HG02763 (cell line): ENCODE results near the gene SERINC5.
"Not testable (repeated sequence)": the region's sequence is repeated elsewhere in the genome, so short reads cannot be mapped to it uniquely, and the experiment has no call there.

Experiments
- ATAC-seq: cut with Tn5 transposase; IDR thresholded peaks from one replicate; pipeline ENCODE4 v1.9.1; 2021; ENCODE audit warnings: mild to moderate bottlenecking, moderate library complexity; ENCODE audit not compliant: unreplicated experiment

SERINC5 gene

DNA sequence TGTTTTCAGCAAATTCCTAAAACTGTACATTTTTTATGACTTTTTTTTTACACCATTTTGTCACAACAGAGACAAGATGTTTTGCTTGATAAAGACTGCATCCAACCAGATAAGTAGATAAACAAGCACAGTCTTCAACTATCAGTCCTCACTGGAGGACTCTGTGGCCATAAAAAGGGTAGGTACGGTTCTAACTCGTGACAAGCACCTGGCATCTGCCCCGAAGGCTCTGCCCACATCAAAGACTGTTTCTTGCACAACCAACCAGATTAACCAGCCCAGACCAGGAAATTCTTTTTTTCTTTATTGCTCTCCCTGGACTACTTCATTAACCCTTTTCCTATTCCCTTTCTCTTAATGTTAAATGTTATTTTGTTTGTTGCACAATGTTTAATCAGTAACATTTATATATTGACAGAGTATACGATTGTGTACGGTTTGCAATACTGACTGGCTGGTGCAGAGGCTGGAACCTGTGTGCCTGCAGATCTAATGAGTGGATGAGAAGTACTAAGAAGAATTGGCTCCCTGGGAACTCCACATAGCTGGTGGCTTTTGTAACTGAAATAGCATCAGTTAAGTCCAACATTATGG is 74.1 kb downstream of the SERINC5 start:
- no peak for ATAC-seq

DNA sequence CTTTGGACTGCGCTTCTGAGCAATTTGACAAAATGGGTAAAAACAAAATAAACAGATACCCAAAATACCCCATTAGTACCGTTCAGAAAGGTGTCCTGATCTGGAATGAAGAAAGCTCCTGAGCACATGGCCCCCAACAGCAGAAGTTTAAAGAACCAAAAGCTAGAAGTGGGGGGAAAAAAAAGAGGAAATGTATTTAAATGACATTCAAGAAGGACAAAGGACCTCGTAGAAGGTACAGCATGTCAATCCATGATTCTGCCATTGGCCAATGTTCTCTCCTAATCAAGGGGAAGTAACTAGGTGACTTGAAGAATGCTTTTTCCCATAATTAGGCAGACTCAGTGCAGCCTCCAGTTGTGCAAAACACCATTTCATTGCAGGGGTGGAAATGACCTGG is 78.6 kb downstream of the SERINC5 start:
- no peak for ATAC-seq

DNA sequence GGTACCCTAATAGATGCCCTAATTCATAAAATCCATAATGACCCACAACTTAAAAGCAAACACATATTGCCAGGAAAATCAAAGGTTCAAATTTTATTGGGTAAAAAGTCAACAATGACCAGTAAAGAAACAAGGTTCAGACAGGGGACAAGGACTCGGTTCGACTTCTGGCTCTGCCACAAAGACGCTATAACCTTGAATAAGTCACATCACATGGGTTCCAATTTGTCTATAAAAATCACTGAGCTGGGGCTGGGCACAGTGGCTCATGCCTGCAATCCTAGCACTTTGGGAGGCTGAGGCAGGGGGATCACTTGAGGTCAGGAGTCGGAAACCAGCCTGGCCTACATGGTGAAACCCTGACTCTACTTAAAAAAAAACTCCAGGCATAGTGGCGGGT is 80.5 kb downstream of the SERINC5 start:
- ATAC-seq = no peak

DNA sequence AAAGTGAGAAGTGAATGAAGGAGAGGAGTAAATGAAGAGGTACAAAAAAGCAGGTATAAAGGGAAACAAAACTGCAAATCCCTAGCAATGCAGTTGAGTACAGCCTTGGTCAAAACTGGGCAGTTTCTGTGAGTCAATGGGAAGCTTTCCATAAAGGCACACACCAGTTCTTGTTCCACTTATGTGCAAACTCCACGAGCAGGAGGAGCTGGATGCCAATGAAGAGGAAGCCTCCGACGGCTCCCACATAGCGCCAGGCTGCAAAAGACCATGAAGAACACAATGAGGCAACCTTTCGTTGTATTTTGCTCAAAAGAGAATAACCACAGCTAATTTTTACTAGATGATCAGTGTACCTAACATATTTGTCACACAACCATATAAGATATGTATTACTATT is 81.1 kb downstream of the SERINC5 start:
- no peak for ATAC-seq

DNA sequence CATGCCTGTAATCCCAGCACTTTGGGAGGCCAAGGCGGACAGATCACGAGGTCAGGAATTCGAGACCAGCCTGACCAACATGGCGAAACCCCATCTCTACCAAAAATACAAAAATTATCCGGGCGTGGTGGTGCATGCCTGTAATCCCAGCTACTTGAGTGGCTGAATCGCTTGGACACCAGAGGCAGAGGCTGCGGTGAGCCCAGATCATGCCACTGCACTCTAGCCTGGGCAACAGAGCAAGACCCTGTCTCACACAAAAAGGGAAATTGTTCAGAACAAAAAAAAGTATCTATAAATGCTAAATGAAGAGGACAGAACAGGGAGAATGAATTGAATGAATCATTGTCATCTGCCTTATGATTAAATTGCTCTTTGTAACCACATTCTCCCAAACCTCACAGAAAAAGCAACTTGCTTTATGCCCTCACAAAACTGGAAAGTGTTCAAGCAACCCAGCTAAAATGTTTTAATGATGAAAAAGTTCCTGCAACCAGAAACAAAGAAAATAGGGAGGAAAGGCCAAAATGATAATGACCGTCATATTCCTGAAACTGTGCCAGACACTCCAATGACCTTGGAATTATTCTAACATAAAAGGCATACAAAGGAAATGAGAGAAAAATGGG is 83.7 kb downstream of the SERINC5 start:
- ATAC-seq = no peak

DNA sequence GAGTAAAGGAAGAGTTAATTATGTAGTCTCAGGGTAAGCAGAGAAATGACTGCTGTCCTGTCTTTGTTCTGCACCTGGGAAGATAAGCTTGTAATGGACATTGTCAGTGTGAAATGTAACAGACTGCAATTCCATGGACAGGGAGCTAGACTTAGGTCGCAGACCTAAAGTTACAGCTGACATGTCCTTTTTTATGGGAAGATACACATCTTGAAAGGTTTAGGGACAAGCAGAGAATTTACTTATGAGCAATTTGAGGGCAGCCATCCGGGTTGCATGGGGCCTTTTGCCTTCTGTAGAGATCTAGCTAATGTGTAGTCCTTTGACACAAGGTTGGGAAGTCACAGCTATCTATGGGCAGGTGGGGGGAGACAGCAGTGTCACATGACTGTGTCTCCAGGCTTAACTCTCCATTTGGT is 85.7 kb downstream of the SERINC5 start:
- no peak for ATAC-seq

DNA sequence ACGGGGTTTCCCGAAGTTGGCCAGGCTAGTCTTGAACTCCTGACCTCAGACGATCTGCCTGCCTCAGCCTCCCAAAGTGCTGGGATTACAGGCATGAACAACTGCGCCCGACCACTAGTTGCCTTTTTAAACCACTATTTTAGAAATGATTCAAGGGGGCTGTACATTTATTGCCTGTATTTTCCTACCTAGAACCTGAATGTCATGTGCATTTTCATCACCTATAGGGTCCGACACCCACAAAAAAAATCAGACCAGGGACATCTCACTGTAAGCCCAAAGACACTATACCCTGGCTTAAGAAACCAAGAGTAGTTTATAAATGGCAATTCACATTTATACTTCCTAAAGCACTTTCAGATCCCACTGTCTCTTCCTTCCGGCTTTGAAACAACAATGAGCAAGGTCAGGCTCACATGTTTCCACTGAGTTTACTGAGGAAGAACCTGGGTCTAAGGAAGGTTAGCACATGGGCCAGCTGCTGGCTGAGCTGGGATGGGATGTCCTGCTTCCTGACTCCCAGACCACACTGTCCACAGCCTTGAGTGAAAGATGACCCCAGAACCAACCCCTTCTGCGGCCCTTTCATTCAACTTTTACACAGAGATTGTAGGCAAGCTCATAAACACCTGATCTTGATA is 87.3 kb downstream of the SERINC5 start:
- no peak for ATAC-seq

DNA sequence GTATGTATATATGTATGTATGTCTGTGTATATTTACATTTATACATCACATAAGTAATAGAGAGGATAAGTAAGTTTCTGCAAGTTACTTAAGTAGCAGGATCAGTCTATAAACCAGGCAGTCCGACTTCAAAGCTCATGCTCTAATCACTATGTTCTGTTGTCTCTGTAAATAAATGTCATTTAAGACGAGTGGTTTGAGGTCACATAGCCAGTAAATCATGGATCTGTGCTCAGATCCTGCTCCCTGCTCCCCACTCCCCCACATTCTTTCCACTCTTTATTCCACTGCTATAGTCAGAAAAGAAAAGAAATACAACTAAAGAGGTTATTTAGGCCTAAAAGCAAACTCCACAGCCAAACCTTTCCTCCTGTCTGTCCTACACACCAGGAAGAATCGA is 90.4 kb downstream of the SERINC5 start:
- no peak for ATAC-seq

DNA sequence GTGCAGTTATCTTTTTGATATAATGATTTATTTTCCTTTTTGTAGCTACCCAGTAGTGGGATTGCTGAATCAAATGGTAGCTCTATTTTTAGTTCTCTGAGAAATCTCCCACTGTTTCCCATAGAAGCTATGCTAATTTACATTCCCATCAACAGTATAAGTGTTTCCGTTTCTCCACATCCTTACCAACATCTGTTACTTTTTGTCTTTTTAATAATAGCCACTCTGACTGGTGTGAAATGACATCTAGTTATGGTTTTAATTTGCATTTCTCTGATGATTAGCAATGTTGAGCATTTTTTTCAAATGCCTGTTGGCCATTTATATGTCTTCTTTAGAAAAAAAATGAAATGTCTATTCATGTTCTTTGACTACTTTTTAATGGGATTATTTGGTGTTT is 94.7 kb downstream of the SERINC5 start:
- ATAC-seq = no peak

DNA sequence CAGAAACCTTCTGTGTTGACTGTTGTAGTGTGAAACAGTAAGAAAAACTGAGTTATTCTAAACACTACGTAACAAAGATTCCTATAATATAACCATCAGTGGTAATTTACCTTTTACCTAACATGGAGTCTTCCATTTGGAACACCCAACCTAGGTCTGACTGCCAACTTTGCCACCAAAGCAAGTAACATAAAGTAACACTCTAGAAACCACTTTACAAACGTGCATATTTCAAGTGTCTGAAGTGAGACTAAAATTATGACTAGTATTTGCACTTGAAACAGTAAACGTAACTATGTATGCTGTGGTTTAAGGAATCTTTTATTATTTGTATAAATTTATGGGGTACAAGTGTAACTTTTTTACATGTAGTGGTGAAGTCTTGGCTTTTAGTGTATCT is 95.6 kb downstream of the SERINC5 start:
- ATAC-seq = no peak

DNA sequence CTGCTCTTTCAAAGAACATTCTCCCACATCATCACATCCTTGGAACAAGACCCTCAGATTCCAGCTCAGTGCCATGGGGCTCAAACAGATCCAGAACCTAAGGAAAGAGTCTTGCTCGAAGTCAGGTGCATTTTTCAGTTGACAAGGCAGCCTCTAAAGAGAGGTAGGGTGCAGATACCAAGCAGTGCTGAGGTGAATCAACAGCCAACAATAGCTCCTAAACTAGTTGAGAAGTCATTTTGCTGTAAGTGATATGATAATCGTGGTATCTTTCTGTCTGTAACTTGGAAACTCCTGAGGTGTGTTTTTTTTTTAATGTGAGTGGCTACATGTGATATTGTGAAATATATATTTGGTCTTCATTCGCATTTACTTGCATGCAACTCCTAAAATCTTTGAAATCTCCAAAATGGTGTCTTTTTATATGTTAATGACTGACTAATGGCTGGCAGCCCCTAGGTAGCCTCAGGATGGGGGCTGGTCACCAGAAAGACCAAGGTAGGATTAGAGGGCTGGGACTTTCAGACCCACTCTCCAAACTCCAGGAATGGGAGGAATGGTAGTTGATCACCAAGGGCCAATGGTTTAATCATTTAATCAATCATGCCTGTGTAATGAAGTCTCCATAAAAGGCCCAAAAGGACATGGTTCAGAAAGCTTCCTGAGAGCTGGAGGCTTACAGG is 96.6 kb downstream of the SERINC5 start:
- ATAC-seq = no peak

DNA sequence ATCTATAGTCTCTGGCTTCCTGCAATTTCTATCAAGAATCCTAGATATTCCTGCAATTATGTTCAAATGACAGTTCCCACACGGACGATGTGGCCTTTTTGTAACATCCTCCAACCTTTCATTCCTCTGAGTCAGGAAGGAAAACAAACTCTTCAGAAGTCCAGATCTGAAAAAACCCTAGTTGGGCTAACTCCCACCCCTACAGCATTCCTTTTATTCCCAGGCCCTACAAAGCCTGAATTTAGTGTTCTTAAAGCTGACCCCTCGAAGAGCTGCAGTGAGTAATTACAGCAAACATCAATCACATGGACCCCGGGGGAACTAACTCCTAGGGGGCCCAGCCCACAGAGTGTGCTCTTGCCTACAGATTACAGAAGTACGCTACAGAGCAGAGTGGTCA is 99.7 kb downstream of the SERINC5 start:
- no peak for ATAC-seq

DNA sequence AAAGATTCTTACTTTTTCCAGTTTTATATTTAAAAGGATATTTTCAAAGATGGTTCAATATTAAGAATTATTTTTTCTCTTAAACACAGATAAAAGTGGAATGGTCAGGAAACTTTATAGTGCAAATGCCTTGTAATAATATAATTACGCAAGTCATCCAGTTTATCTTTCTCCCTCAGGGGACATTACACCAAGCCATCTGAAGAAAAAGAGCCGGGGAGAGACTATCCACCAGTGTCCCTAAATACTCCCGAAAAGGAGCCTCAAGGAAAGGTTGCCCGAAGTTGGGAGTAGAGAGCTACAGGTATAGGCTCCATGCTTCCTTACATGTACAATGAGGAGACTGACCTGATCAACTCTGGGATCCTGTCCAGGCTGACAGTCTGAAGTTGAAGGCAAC is 101.1 kb downstream of the SERINC5 start:
- ATAC-seq = no peak

DNA sequence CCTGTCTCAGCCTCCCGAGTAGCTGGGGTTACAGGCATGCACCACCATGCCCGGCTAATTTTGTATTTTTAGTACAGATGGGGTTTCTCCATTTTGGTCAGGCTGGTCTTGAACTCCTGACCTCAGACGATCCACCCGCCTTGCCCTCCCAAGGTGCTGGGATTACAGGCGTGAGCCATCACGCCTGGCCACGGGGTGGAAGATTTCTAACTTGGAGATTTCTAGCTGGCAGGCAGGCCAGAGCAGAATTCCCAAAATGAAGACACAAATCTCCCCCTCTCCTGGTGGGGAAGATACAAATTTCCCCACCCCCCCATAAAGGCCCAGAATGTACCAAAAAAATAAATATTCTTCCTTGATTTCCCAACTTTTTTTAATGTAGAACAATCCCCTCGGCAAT is 101.6 kb downstream of the SERINC5 start:
- not testable (repeated sequence) for ATAC-seq

DNA sequence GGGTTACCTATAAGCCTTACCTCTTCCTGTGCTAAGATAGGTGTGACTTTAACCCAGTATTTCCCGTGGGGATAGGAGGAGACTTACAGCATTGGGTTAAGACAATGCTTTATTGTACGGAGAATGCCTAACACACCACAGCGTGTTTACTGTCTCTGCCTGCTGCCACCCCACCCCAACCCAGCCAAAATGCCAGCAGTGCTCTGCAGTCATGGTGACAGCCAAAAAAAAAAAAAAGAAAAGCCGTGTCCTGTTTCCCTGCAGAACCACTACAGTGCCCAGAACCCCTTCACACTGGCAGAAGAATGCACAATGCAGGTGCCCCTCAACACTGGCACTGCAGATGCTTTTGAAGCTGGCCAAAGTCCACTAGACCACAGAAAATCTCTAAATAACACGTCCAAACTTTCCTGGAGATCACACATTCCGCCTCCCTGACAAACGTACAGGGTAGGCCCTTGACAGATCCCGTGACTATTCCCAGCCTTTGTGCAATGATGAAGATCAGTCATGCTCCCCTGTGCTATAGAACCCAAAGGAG is 102.2 kb downstream of the SERINC5 start:
- no peak for ATAC-seq

DNA sequence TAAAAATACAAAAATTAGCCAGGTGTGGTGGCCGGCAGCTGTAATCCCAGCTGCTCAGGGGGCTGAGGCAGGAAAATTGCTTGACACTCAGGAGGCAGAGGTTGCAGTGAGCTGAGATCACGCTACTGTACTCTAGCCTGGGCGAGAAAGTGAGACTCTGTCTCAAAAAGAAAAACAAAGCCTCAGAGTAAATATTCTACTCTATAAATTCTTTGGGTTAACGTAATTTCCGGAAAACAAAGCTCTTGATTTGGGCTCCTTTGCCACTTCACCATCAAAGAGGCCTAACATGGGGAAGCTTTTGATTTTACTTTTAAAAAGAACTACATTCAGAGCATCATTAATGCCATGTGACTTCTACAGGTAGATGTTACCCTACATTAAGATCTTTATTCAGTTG is 103.1 kb downstream of the SERINC5 start:
- ATAC-seq = no peak

DNA sequence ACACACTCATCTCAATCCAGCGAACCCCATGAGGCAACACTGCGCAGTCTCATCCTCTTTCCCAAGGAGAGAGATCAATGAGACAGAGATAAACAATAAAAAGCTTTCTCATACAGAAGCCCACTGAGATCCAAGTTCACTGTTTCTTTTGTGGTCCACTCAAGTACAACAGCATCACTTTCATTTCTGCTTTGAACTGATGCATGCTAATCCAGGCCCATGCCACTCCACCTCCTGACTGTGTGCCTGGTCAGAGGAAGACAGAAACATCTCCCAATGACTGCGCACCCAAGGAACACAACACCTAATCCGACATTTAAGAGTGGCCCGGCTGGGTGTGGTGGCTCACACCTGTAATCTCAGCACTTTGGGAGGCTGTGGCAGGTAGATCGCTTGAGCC is 104.0 kb downstream of the SERINC5 start:
- ATAC-seq = no peak

DNA sequence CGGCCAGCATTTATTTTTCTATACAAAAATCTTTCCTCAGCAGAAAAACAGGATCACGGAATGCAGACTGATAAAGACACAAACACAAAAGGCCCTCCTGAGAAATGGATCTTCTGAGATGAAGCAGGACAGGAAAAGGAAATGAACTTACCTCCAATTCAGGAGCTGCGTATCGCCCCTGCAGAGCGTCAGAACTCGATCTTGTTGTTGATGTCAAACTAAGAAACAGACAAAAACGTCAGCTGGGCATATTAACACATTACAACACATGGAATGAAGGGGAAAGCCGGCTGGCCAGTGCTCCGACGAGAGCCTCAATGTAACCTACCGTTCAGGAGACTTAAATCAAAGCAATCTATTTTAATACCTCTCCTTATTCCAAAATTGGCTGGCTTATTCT is 105.1 kb downstream of the SERINC5 start:
- no peak for ATAC-seq

DNA sequence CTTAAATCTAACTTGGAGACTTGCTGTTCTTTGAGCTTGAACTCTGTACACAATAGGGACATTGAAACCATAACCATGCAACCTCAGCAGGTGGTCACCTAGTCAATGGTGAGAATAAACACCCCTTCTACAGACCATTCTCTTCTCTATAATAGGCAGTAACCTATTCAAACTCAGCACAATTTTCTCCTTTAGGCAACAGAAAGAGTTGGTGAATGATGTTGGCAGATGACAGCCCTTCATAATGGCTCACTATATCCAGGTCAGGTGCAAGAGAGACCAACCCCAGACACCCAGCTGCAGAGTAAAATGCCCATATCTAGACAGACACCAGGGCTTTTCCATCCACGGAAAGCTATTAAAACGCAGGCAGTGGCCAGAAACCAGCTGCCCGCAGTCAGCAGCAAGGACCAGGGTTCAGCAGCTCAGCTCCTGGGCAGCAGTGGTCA is 106.7 kb downstream of the SERINC5 start:
- no peak for ATAC-seq

DNA sequence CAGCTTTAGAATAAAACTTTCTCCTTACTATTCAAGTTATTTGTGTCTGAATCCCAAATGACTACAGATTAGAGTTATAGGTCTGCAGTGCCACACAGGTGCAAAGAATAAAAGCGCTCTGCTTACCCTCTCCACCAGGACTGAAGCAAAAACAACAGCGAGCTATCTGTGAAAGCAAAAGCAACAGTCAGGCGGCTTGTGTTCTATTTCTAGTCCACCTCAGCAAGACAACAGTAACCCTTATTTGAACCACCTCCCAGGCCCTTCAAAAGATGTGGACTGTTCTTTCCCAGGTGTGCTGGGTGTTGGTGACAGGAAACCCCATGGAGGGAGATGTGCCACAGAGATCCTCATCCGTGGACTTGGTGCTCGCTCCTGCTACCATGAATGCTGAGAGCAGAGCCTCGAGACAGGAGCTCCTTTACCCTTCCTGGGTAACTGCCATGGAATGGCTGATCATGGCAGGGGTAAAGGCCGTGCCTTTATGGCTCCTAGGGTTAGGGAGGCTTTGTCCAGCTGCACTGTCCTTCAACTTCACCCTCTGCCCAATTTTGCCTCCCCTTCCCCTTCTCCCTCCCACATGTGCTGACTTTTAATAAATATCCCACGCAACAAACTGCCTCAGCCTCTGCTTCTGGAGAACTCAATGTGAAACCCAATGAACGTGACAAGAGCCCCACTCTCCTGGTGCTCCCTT is 108.6 kb downstream of the SERINC5 start:
- ATAC-seq = no peak

DNA sequence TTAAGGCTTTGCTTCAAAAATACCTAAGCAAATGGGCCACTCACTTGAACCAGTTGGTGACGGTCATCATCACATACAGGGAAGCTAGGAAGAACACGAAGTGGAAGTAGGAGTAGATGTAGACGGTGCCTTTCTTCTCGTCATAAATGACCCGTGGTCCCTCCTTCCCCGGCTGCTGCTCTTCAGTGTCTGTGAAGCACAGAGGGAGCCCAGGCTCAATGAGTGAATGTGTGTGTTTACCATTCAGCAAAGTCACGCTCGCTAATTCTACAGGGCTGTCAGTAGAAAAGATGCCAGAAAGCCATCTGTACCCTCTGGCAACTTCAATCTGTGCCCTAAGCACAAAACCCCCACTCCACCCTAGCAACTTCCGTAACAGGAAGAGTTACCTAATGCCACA is 109.8 kb downstream of the SERINC5 start:
- no peak for ATAC-seq
